K562 (cell line): Measurements from ENCODE around the gene VWA2. TPM values are rescaled to one million over a fixed set of nuclear protein-coding genes. Genes with fewer than 3 reads are reported as not detected.

Experiments
- ATAC-seq: fragments of 200-7000 bp; cut with Tn5 transposase; 3 replicates; pipeline ENCODE4 v1.9.1; 2020; ENCODE audit warnings: moderate library complexity
- BruUV-seq: library from RNA; stranded (reverse); fragments of 400-500 nt; replicated peaks from 2 replicates; lab custom pipeline; 2021; lab: Mats Ljungman, UMichigan
- CTCF ChIA-PET: fragments of 300-600 bp; formaldehyde crosslinking; extraction: SDS; loops from one replicate; lab custom pipeline; 2021; ENCODE audit warnings: low intra/inter-chr PET ratio; lab: Yijun Ruan, JAX
- POLR2A ChIA-PET: fragments of 300-600, 350-650 bp; sonication (Branson Sonifier 250); formaldehyde crosslinking; extraction: SDS; loops from one replicate; lab custom pipeline; 2021; ENCODE audit warnings: antibody characterized with exemption, inconsistent platforms; lab: Yijun Ruan, JAX
- DNase-seq, 4 experiments: peaks; one replicate each; pipeline versions ENCODE4 v3.0.0 to v3.0.0-alpha.2; 2011 to 2018; ENCODE audit warnings: low spot score in 3 of 4, mixed read lengths in 3 of 4; ENCODE audit errors: extremely low read depth in 1 of 4
- FAIRE-seq: peaks from 2 replicates; lab custom pipeline; 2011; peaks lifted over from hg19 to GRCh38; lab: Jason Lieb, UNC
- H2AFZ ChIP-seq: 2 replicates; pipeline ENCODE4 v1.6.0; 2011; ENCODE audit warnings: low read depth, low read length, control low read depth, inconsistent platforms
- H3K27ac ChIP-seq: fragments of 200-600 bp; 3 replicates; pipeline ENCODE4 v1.8.0; 2011; ENCODE audit warnings: low read depth, mild to moderate bottlenecking, control low read depth, inconsistent platforms, low read length, moderate library complexity, mixed read lengths; ENCODE audit errors: extremely low read depth
- H3K27me3 ChIP-seq, 2 experiments: fragments of 300-600 bp in 1 of 2; 2 replicates in 1 of 2; 3 replicates in 1 of 2; pipeline versions ENCODE4 v1.6.0 to v1.8.0; 2011; ENCODE audit warnings: inconsistent platforms in 2 of 2, low read length in 2 of 2, mild to moderate bottlenecking in 1 of 2, mixed read lengths in 1 of 2, moderate library complexity in 1 of 2; ENCODE audit not compliant: control insufficient read depth in 2 of 2, insufficient read depth in 2 of 2
- H3K36me3 ChIP-seq: fragments of 300-600 bp; 3 replicates; pipeline ENCODE4 v1.8.0; 2011; ENCODE audit warnings: mild to moderate bottlenecking, low read length, inconsistent platforms; ENCODE audit not compliant: control insufficient read depth, insufficient read depth
- H3K4me1 ChIP-seq, 2 experiments: fragments of 200-600 bp in 1 of 2; replicated peaks in 1 of 2; 2 replicates in 1 of 2; 3 replicates in 1 of 2; pipeline versions ENCODE4 v1.5.1 to v1.8.0; 2011; ENCODE audit warnings: inconsistent platforms in 2 of 2, low read length in 2 of 2, mild to moderate bottlenecking in 1 of 2, mixed read lengths in 1 of 2, moderate library complexity in 1 of 2; ENCODE audit not compliant: control insufficient read depth in 2 of 2, insufficient read depth in 2 of 2
- H3K4me2 ChIP-seq: 2 replicates; pipeline ENCODE4 v1.6.1; 2011; ENCODE audit warnings: low read length, control low read depth, inconsistent platforms, mixed read lengths; ENCODE audit not compliant: insufficient read depth
- H3K4me3 ChIP-seq: fragments of 200-600 bp; sonication (generic), shearing (Covaris generic); 2 replicates; pipeline ENCODE4 v1.5.1; 2016; ENCODE audit warnings: control low read depth, inconsistent platforms
- H3K79me2 ChIP-seq: fragments of 200-600 bp; 3 replicates; pipeline ENCODE4 v1.8.0; 2011; ENCODE audit warnings: low read length, inconsistent platforms; ENCODE audit not compliant: control insufficient read depth, insufficient read depth
- H3K9ac ChIP-seq, 2 experiments: 2 replicates each; pipeline versions ENCODE4 v1.6.0 to v1.6.1; 2011; ENCODE audit warnings: low read depth in 2 of 2, low read length in 2 of 2, control low read depth in 1 of 2, inconsistent platforms in 1 of 2, mild to moderate bottlenecking in 1 of 2, mixed read lengths in 1 of 2; ENCODE audit not compliant: insufficient read depth in 1 of 2
- H3K9me1 ChIP-seq: one replicate; pipeline ENCODE4 v1.6.0; 2011; ENCODE audit warnings: inconsistent platforms, mild to moderate bottlenecking, low read length, moderate library complexity; ENCODE audit not compliant: control insufficient read depth, insufficient read depth
- H3K9me3 ChIP-seq: replicated peaks from 2 replicates; pipeline ENCODE4 v1.5.1; 2011; ENCODE audit warnings: low read depth, low read length, inconsistent platforms; ENCODE audit not compliant: control insufficient read depth, insufficient read depth
- H4K20me1 ChIP-seq: replicated peaks from 2 replicates; pipeline ENCODE4 v1.6.1; 2011; ENCODE audit warnings: low read length, inconsistent platforms, mixed read lengths; ENCODE audit not compliant: control insufficient read depth, insufficient read depth
- CHD2 ChIP-seq: IDR thresholded peaks from 2 replicates; pipeline ENCODE4 v1.6.1; 2011; ENCODE audit warnings: low read depth, low read length
- CTBP1 ChIP-seq: fragments of 450-650 bp; IDR thresholded peaks from 2 replicates; pipeline ENCODE4 v1.6.1; 2016; ENCODE audit warnings: borderline replicate concordance
- EP300 ChIP-seq: IDR thresholded peaks from 2 replicates; pipeline ENCODE4 v1.6.1; 2012; ENCODE audit warnings: low read length, improper control_type of control experiment
- KDM1A ChIP-seq, 2 experiments: fragments of 450-650 bp; IDR thresholded peaks; 2 replicates each; pipeline ENCODE4 v1.6.1; 2016; ENCODE audit warnings: mild to moderate bottlenecking in 2 of 2
- KDM2B ChIP-seq: fragments of 250-450 bp; sonication (Bioruptor Pico); IDR thresholded peaks from 2 replicates; pipeline ENCODE4 v1.8.0; 2021; ENCODE audit warnings: mild to moderate bottlenecking, moderate library complexity
- L3MBTL2 ChIP-seq: fragments of 450-650 bp; IDR thresholded peaks from 2 replicates; pipeline ENCODE4 v1.6.1; 2016; ENCODE audit warnings: mild to moderate bottlenecking, moderate library complexity
- MAFK ChIP-seq: IDR thresholded peaks from 2 replicates; pipeline ENCODE4 v1.6.1; 2011; ENCODE audit warnings: low read length, improper control_type of control experiment
- MCM7 ChIP-seq, 2 experiments: fragments of 450-650 bp; IDR thresholded peaks; 2 replicates each; pipeline ENCODE4 v1.6.1; 2016 to 2018
- SMARCE1 ChIP-seq: fragments of 450-650 bp; IDR thresholded peaks from 2 replicates; pipeline ENCODE4 v1.7.1; 2016; ENCODE audit warnings: mild to moderate bottlenecking
- STAT5B ChIP-seq: fragments of 250-450 bp; sonication (Bioruptor Pico); IDR thresholded peaks from 2 replicates; pipeline ENCODE4 v1.8.0; 2021; ENCODE audit warnings: mild to moderate bottlenecking, inconsistent platforms
- TAF9B ChIP-seq: fragments of 450-650 bp; IDR thresholded peaks from 2 replicates; pipeline ENCODE4 v1.6.1; 2018; ENCODE audit warnings: mild to moderate bottlenecking; ENCODE audit not compliant: partially characterized antibody
- TGIF2 ChIP-seq: sonication (generic); formaldehyde crosslinking; IDR thresholded peaks from 2 replicates; pipeline ENCODE4 v1.8.1; 2022; ENCODE audit warnings: mild to moderate bottlenecking, missing genetic modification reagents, moderate library complexity
- THRAP3 ChIP-seq: fragments of 450-650 bp; IDR thresholded peaks from 2 replicates; pipeline ENCODE4 v1.6.1; 2016; ENCODE audit warnings: mild to moderate bottlenecking, inconsistent platforms, borderline replicate concordance
- WGBS: fragments of 100-300 bp; shearing (Covaris generic); methylation state at CpG from one replicate; pipeline ENCODE4 v1.1.6; 2016; ENCODE audit warnings: low coverage, mixed read lengths; ENCODE audit not compliant: insufficient coverage; ENCODE audit errors: missing lambda C conversion rate; 5-methylcytosine and 5-hydroxymethylcytosine counted together
- in situ Hi-C: fragments of 300-500 bp; cut with MboI; formaldehyde crosslinking; loops from 4 replicates; pipeline ENCODE4 v1.15.0; 2018; ENCODE audit warnings: inconsistent platforms, mixed read lengths
- intact Hi-C: fragments of 100-400 bp; cut with micrococcal nuclease; formaldehyde crosslinking; loops from 2 replicates; pipeline ENCODE4 v1.14.2; 2022
- polyA plus RNA-seq, 8 experiments: library from polyadenylated mRNA; depleted of rRNA in 4 of 8; stranded (reverse) in 5 of 8; unstranded in 3 of 8; fragments of >200 nt; fragmentation: Nextera tagmentation in 2 of 8; fragmentation: Illumina TruSeq in 1 of 8; extraction: Ambion mirVana in 2 of 8; extraction: Trizol in 1 of 8; gene quantifications; 2 replicates each; pipeline versions ENCODE4 v1.2.1 to v1.2.3, GENCODE V29; 2011 to 2014; ENCODE audit warnings: inconsistent platforms in 1 of 8, missing spikeins in 1 of 8
- total RNA-seq, 7 experiments: library from RNA; depleted of rRNA in 6 of 7; stranded (reverse); fragments of >200 nt in 6 of 7; fragmentation: Illumina TruSeq in 2 of 7; extraction: Trizol in 2 of 7; gene quantifications; 2 replicates each; pipeline versions ENCODE4 v1.2.1 to v1.2.3, GENCODE V29; 2011 to 2021; ENCODE audit warnings: low replicate concordance in 1 of 7
- TF ChIP-seq, protein P1 (sequence below): fragments of 250-450 bp; sonication (Bioruptor Pico); IDR thresholded peaks from 2 replicates; pipeline ENCODE4 v1.4.0; 2020
- TF ChIP-seq, protein P2 (sequence below), 2 experiments: fragments of 150-350 bp in 1 of 2; IDR thresholded peaks; 2 replicates each; pipeline ENCODE4 v1.6.1; 2012 to 2016; ENCODE audit warnings: low read depth in 2 of 2, low read length in 2 of 2, mild to moderate bottlenecking in 1 of 2, moderate library complexity in 1 of 2
- TF ChIP-seq, protein P3 (sequence below): fragments of 200-800 bp; sonication (Bioruptor generic); IDR thresholded peaks from 2 replicates; pipeline ENCODE4 v1.6.1; 2016; ENCODE audit warnings: missing genetic modification characterization, missing compliant biosample characterization

VWA2 gene
- total and polyA plus RNA-seq, 9 of the 15 experiments (the other 6 are each of a cell fraction or from before 2014, with no cell fraction given), result not detected

DNA sequence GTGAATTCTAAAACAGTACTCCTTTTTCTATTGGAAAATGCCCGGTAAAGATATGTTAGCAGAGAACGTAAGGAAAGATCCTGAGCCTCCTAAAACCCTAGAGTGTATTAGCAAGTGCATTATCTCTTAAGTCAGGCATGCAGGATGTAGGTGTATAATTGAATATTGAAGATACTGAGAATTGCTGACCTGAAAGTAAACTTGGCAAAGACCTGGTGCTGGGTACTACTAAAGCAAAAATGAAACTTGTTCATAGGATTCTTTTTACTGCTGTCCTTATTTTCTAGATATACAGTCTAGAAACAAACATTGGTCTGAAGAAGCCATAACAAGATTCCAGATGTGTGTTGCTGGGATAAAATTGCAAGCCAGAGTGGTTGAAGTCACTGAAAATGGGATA lies 18.8 kb upstream of the VWA2 start:
- no peak for DNase-seq
- Histone ChIP-seq H4K20me1 (no peaks in the 10 kb centered on the region), H3K9me3 (no peaks in the 10 kb centered on the region), H3K4me2 (no peak overlapping the region), H3K9me1 (no peaks in the 10 kb centered on the region), H2AFZ (no peak overlapping the region), H3K79me2 (no peaks in the 10 kb centered on the region), H3K9ac (no peak overlapping the region), H3K4me1 (no peaks in the 10 kb centered on the region), H3K27ac (no peak overlapping the region), H3K27me3 (no peaks in the 10 kb centered on the region; a peak in 1 of 5 replicates), H3K36me3 (no peaks in the 10 kb centered on the region), H3K4me3 (no peak overlapping the region)
- FAIRE-seq, result no peak
- BruUV-seq, result no TSS peak
- no peak for ATAC-seq
- CTCF ChIA-PET, result no interaction called here
- in situ Hi-C loops (no loop called here), intact Hi-C loops (no loop called here)
- 6% methylated on average over 2 of the region's 2 CpGs for WGBS
- POLR2A ChIA-PET, result no interaction called here
- no peak for TF ChIP-seq KDM2B (CRISPR knock-in tag)
- TF ChIP-seq CTBP1, result no peak
- TF ChIP-seq, protein P1, sequence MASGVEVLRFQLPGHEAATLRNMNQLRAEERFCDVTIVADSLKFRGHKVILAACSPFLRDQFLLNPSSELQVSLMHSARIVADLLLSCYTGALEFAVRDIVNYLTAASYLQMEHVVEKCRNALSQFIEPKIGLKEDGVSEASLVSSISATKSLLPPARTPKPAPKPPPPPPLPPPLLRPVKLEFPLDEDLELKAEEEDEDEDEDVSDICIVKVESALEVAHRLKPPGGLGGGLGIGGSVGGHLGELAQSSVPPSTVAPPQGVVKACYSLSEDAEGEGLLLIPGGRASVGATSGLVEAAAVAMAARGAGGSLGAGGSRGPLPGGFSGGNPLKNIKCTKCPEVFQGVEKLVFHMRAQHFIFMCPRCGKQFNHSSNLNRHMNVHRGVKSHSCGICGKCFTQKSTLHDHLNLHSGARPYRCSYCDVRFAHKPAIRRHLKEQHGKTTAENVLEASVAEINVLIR (CRISPR knock-in tag), result no peak
- no peak for TF ChIP-seq CHD2
- no peak for TF ChIP-seq KDM1A (IDR thresholded peaks at IDR 0.05)
- TF ChIP-seq EP300, result no peak
- TF ChIP-seq TAF9B, result no peak
- TF ChIP-seq TGIF2, result no peak
- TF ChIP-seq THRAP3, result no peak
- no peak for TF ChIP-seq L3MBTL2
- TF ChIP-seq STAT5B (CRISPR knock-in tag), result no peak
- no peak for TF ChIP-seq MCM7 (IDR thresholded peaks at IDR 0.05)
- TF ChIP-seq, protein P2, sequence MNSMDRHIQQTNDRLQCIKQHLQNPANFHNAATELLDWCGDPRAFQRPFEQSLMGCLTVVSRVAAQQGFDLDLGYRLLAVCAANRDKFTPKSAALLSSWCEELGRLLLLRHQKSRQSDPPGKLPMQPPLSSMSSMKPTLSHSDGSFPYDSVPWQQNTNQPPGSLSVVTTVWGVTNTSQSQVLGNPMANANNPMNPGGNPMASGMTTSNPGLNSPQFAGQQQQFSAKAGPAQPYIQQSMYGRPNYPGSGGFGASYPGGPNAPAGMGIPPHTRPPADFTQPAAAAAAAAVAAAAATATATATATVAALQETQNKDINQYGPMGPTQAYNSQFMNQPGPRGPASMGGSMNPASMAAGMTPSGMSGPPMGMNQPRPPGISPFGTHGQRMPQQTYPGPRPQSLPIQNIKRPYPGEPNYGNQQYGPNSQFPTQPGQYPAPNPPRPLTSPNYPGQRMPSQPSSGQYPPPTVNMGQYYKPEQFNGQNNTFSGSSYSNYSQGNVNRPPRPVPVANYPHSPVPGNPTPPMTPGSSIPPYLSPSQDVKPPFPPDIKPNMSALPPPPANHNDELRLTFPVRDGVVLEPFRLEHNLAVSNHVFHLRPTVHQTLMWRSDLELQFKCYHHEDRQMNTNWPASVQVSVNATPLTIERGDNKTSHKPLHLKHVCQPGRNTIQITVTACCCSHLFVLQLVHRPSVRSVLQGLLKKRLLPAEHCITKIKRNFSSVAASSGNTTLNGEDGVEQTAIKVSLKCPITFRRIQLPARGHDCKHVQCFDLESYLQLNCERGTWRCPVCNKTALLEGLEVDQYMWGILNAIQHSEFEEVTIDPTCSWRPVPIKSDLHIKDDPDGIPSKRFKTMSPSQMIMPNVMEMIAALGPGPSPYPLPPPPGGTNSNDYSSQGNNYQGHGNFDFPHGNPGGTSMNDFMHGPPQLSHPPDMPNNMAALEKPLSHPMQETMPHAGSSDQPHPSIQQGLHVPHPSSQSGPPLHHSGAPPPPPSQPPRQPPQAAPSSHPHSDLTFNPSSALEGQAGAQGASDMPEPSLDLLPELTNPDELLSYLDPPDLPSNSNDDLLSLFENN (IDR thresholded peaks at IDR 0.05; ENCODE audit: low read depth in 2 of 2, low read length in 2 of 2), result no peak
- TF ChIP-seq MAFK, result no peak
- TF ChIP-seq, protein P3, sequence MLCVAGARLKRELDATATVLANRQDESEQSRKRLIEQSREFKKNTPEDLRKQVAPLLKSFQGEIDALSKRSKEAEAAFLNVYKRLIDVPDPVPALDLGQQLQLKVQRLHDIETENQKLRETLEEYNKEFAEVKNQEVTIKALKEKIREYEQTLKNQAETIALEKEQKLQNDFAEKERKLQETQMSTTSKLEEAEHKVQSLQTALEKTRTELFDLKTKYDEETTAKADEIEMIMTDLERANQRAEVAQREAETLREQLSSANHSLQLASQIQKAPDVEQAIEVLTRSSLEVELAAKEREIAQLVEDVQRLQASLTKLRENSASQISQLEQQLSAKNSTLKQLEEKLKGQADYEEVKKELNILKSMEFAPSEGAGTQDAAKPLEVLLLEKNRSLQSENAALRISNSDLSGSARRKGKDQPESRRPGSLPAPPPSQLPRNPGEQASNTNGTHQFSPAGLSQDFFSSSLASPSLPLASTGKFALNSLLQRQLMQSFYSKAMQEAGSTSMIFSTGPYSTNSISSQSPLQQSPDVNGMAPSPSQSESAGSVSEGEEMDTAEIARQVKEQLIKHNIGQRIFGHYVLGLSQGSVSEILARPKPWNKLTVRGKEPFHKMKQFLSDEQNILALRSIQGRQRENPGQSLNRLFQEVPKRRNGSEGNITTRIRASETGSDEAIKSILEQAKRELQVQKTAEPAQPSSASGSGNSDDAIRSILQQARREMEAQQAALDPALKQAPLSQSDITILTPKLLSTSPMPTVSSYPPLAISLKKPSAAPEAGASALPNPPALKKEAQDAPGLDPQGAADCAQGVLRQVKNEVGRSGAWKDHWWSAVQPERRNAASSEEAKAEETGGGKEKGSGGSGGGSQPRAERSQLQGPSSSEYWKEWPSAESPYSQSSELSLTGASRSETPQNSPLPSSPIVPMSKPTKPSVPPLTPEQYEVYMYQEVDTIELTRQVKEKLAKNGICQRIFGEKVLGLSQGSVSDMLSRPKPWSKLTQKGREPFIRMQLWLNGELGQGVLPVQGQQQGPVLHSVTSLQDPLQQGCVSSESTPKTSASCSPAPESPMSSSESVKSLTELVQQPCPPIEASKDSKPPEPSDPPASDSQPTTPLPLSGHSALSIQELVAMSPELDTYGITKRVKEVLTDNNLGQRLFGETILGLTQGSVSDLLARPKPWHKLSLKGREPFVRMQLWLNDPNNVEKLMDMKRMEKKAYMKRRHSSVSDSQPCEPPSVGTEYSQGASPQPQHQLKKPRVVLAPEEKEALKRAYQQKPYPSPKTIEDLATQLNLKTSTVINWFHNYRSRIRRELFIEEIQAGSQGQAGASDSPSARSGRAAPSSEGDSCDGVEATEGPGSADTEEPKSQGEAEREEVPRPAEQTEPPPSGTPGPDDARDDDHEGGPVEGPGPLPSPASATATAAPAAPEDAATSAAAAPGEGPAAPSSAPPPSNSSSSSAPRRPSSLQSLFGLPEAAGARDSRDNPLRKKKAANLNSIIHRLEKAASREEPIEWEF (CRISPR knock-in tag), result no peak
- TF ChIP-seq SMARCE1, result no peak
